Measurements from ENCODE around the gene GSTP1. TPM values are rescaled to one million over a fixed set of nuclear protein-coding genes. Genes with fewer than 3 reads are reported as not detected.

The GSTP1 gene
- total and polyA plus RNA-seq, 2 of the 8 experiments (the other 6 are each of a cell fraction or from before 2014, with no cell fraction given): 1,454 to 3,329 TPM

- TF ChIP-seq MAX (IDR thresholded peaks at IDR 0.05): no peak
- no peak for TF ChIP-seq KDM5A (IDR thresholded peaks at IDR 0.05; ENCODE audit: low read length)
These were observed 5.7 kb upstream of the GSTP1 start (continued) for GRCh38 chr11:67577951-67578350.
